ENCODE data around the gene RANGAP1. TPM values are rescaled to one million over a fixed set of nuclear protein-coding genes. Genes with fewer than 3 reads are reported as not detected.

Gene RANGAP1
- total and polyA plus RNA-seq, 2 of the 13 experiments (the other 11 are each of a cell fraction or from before 2014, with no cell fraction given) = 51.8 to 83.9 TPM

DNA sequence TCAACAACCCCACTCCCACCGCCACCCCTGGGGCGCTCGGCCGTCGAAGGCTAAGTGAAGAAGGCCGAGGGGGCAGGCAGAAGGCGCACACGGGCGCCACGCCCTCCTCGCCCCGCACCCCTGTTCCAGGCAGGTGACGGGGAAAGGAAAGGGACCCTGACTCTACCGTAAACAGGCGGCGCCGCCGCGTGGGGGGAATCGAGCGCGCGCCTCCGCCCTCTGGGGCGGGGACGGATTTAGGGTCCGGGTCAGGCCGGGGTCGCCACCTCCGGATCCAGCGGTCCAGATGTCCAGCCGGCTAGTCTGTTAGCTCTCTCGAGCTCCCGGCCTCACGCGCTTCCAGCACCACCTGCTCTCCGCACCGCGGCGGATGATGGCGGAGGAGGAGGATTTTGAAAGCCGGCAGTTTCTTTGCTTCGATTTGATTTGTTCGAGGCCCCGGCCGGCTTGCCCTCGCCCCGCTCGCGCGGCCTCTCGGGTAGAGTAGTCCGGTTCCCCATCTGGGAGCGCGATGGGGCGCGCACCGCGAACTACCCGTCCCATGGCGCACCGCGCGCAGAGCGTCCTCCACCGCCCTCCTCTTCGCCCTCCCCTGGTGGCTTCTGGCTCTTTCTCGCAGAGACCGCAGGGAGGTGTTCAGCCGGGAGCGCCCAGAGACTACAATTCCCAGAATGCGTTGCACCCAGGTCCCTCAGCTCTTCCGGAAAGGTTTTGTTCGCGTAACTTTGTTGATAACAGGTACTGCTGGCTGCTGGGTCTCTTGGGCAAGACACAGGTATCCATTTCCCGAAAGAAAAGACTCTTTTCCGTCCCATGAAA, at the start of gene RANGAP1 (continued):
- TF ChIP-seq, protein P1, sequence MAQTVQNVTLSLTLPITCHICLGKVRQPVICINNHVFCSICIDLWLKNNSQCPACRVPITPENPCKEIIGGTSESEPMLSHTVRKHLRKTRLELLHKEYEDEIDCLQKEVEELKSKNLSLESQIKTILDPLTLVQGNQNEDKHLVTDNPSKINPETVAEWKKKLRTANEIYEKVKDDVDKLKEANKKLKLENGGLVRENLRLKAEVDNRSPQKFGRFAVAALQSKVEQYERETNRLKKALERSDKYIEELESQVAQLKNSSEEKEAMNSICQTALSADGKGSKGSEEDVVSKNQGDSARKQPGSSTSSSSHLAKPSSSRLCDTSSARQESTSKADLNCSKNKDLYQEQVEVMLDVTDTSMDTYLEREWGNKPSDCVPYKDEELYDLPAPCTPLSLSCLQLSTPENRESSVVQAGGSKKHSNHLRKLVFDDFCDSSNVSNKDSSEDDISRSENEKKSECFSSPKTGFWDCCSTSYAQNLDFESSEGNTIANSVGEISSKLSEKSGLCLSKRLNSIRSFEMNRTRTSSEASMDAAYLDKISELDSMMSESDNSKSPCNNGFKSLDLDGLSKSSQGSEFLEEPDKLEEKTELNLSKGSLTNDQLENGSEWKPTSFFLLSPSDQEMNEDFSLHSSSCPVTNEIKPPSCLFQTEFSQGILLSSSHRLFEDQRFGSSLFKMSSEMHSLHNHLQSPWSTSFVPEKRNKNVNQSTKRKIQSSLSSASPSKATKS (CRISPR knock-in tag; IDR thresholded peaks at IDR 0.05) = no peak
- TF ChIP-seq ZNF382 (CRISPR knock-in tag; IDR thresholded peaks at IDR 0.05; ENCODE audit: borderline replicate concordance) (no peak), ZNF552 (CRISPR knock-in tag; IDR thresholded peaks at IDR 0.05; ENCODE audit: borderline replicate concordance) (no peak), ZNF501 (CRISPR knock-in tag; IDR thresholded peaks at IDR 0.05) (peak; percentile 84), NR2F6 (IDR thresholded peaks at IDR 0.05) (no peak), NR2F6 (CRISPR knock-in tag; IDR thresholded peaks at IDR 0.05) (no peak), MAF1 (CRISPR knock-in tag; IDR thresholded peaks at IDR 0.05; ENCODE audit: borderline replicate concordance) (peak; percentile 85), ERF (CRISPR knock-in tag; IDR thresholded peaks at IDR 0.05) (peak; percentile 74), ZNF274 (CRISPR knock-in tag; IDR thresholded peaks at IDR 0.05) (no peak), SYNCRIP (IDR thresholded peaks at IDR 0.05; ENCODE audit: insufficient read depth, low read depth, low read length) (no peak), ZNF235 (CRISPR knock-in tag; IDR thresholded peaks at IDR 0.05; ENCODE audit: borderline replicate concordance) (no peak), RFX1 (IDR thresholded peaks at IDR 0.05) (no peak), NFRKB (IDR thresholded peaks at IDR 0.05) (no peak), POLR2AphosphoS5 (IDR thresholded peaks at IDR 0.05; ENCODE audit: low read depth, low read length) (peak; percentile 86), PHF21A (CRISPR knock-in tag; IDR thresholded peaks at IDR 0.05) (no peak; the same call in 1 of the 2 replicates), MLLT10 (CRISPR knock-in tag; IDR thresholded peaks at IDR 0.05) (no peak), MTA3 (CRISPR knock-in tag; IDR thresholded peaks at IDR 0.05) (no peak), SUZ12 (IDR thresholded peaks at IDR 0.05; ENCODE audit: low read depth, low read length) (peak; percentile 93), ZBTB1 (CRISPR knock-in tag; IDR thresholded peaks at IDR 0.05; ENCODE audit: borderline replicate concordance) (no peak)
- TF ChIP-seq, protein P2, sequence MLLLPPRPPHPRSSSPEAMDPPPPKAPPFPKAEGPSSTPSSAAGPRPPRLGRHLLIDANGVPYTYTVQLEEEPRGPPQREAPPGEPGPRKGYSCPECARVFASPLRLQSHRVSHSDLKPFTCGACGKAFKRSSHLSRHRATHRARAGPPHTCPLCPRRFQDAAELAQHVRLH (CRISPR knock-in tag; IDR thresholded peaks at IDR 0.05; ENCODE audit: borderline replicate concordance, low read depth) = peak; percentile 60; the same call in 1 of the 2 replicates
- TF ChIP-seq, protein P3, sequence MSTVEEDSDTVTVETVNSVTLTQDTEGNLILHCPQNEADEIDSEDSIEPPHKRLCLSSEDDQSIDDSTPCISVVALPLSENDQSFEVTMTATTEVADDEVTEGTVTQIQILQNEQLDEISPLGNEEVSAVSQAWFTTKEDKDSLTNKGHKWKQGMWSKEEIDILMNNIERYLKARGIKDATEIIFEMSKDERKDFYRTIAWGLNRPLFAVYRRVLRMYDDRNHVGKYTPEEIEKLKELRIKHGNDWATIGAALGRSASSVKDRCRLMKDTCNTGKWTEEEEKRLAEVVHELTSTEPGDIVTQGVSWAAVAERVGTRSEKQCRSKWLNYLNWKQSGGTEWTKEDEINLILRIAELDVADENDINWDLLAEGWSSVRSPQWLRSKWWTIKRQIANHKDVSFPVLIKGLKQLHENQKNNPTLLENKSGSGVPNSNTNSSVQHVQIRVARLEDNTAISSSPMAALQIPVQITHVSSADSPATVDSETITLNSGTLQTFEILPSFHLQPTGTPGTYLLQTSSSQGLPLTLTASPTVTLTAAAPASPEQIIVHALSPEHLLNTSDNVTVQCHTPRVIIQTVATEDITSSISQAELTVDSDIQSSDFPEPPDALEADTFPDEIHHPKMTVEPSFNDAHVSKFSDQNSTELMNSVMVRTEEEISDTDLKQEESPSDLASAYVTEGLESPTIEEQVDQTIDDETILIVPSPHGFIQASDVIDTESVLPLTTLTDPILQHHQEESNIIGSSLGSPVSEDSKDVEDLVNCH (CRISPR knock-in tag; IDR thresholded peaks at IDR 0.05) = no peak
- TF ChIP-seq, protein P4, sequence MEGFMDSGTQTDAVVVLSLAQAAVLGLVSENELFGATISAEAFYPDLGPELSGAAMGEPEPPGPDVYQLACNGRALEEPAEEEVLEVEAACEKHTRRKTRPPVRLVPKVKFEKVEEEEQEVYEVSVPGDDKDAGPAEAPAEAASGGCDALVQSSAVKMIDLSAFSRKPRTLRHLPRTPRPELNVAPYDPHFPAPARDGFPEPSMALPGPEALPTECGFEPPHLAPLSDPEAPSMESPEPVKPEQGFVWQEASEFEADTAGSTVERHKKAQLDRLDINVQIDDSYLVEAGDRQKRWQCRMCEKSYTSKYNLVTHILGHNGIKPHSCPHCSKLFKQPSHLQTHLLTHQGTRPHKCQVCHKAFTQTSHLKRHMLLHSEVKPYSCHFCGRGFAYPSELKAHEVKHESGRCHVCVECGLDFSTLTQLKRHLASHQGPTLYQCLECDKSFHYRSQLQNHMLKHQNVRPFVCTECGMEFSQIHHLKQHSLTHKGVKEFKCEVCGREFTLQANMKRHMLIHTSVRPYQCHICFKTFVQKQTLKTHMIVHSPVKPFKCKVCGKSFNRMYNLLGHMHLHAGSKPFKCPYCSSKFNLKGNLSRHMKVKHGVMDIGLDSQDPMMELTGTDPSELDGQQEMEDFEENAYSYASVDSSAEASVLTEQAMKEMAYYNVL (CRISPR knock-in tag; IDR thresholded peaks at IDR 0.05; ENCODE audit: borderline replicate concordance) = no peak; the same call in 1 of the 2 replicates
- TF ChIP-seq, protein P5, sequence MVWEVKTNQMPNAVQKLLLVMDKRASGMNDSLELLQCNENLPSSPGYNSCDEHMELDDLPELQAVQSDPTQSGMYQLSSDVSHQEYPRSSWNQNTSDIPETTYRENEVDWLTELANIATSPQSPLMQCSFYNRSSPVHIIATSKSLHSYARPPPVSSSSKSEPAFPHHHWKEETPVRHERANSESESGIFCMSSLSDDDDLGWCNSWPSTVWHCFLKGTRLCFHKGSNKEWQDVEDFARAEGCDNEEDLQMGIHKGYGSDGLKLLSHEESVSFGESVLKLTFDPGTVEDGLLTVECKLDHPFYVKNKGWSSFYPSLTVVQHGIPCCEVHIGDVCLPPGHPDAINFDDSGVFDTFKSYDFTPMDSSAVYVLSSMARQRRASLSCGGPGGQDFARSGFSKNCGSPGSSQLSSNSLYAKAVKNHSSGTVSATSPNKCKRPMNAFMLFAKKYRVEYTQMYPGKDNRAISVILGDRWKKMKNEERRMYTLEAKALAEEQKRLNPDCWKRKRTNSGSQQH (CRISPR knock-in tag; IDR thresholded peaks at IDR 0.05; ENCODE audit: low read depth) = 0 out of 2 replicates have a peak, but pooled peaks have one; percentile 12
